HG03066 (cell line): ENCODE measurements around the gene CACNA1G.

Experiments
- ATAC-seq: cut with Tn5 transposase; IDR thresholded peaks from one replicate; pipeline ENCODE4 v1.9.1; 2021; ENCODE audit warnings: low read depth; ENCODE audit not compliant: unreplicated experiment

The CACNA1G gene

GRCh38 chr17:50585346-50585745, 24.8 kb downstream of the CACNA1G start:
- no peak for ATAC-seq

GRCh38 chr17:50585891-50586290, 25.4 kb downstream of the CACNA1G start:
- ATAC-seq: no peak

- ATAC-seq: no peak
These were observed 26.1 kb downstream of the CACNA1G start for GRCh38 chr17:50586421-50587247.

GRCh38 chr17:50587571-50587970, 27.1 kb downstream of the CACNA1G start:
- ATAC-seq: no peak

GRCh38 chr17:50588391-50589049, 28.0 kb downstream of the CACNA1G start:
- ATAC-seq: no peak

GRCh38 chr17:50589095-50589705, 28.7 kb downstream of the CACNA1G start:
- no peak for ATAC-seq

- ATAC-seq: no peak
These were observed 30.6 kb downstream of the CACNA1G start for GRCh38 chr17:50590946-50591737.

GRCh38 chr17:50593321-50593720, 32.8 kb downstream of the CACNA1G start:
- ATAC-seq: no peak

GRCh38 chr17:50594128-50594823, 33.8 kb downstream of the CACNA1G start:
- ATAC-seq: no peak

GRCh38 chr17:50594892-50595291, 34.4 kb downstream of the CACNA1G start:
- ATAC-seq: no peak

- ATAC-seq: no peak
These were observed 35.9 kb downstream of the CACNA1G start for GRCh38 chr17:50596191-50597037.

GRCh38 chr17:50598487-50598886, 38.0 kb downstream of the CACNA1G start:
- ATAC-seq: no peak

- ATAC-seq: no peak
These were observed 39.1 kb downstream of the CACNA1G start for GRCh38 chr17:50599606-50600005.

- ATAC-seq: no peak
These were observed 41.4 kb downstream of the CACNA1G start for GRCh38 chr17:50601823-50602375.

GRCh38 chr17:50602836-50603235, 42.3 kb downstream of the CACNA1G start:
- ATAC-seq: no peak

- no peak for ATAC-seq
These were observed 42.8 kb downstream of the CACNA1G start for GRCh38 chr17:50603340-50603739.

GRCh38 chr17:50604513-50604912, 44.0 kb downstream of the CACNA1G start:
- no peak for ATAC-seq

GRCh38 chr17:50605429-50605828, 44.9 kb downstream of the CACNA1G start:
- no peak for ATAC-seq
